IPS DF 4.7 (cell line): ENCODE measurements around the gene JMJD6.
"Not testable (repeated sequence)": the region's sequence is repeated elsewhere in the genome, so short reads cannot be mapped to it uniquely, and the experiment has no call there.

ENCODE experiments used
- DNase-seq: peaks from one replicate; pipeline ENCODE4 v3.0.0-alpha.2; 2013; ENCODE audit warnings: low spot score; ENCODE audit errors: extremely low read depth

JMJD6 gene

DNA sequence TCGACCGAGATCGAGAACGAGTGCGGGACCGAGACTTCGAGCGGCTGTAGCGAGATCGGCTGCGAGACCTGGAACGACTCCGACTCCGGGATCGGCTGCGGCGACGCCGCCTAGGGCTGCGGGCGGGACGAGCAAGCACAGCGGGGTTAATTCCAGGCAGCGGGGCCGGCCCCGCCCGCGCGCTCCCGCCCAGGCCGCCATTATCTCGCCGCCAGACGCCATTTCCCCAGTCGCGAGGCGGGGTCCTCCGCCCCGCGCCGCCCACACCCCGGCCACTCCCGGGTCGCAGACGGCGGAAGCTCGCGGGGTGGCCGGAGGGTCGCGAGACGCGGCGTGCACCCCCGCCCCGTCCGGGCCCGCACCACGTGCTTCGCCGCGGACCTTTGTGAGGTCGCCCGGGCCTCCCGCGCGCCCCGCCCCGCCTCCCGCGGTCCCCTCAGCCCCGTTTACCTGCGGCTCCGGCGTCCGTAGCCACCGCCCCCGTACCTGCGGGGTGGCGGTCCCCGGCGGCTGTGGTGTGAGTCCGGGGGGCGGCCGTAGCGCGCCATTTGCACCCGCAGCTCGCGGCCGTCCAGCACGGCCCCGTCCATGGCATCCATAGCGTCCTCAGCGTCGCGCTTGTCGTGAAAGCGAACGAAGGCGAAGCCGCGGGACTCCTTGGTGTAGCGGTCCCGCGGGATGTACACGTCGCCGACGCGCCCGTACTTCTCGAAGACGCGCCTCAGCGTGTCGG lies 10.1 kb upstream of the JMJD6 start:
- no peak for DNase-seq

DNA sequence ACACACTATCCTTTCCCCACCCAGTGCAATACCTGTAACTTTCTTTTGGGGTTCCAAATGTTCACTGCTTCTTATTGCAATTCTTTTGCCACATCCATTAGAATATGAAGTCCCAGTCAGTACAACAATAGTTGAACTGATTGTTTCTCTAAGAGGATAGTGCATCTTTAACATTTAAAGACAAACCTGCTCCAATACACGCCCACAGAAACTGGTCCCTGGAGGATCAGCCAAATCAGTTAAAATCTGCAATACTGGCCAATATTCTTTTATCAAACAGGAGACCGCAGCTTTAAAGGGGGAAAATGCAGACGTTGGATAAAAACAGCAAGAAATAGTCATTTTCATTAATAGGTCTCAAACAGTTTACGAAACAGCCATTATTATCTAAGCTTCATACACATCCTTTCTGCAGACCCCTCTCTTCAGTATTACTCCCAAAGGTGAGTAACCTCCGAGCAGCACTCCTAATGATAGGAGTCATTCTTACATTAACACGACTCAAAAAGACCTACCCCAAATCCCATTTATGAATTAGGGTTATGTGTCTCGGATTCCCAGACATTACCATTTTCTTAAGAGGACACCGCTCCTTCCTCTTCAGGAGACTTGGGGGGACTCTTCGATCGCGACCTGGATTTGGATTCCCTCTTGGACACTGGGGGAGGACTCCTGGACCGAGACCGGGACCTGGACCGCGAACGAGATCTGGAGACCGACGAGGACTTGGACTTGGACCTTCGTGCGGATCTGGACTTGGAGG lies 9.4 kb upstream of the JMJD6 start:
- no peak for DNase-seq

DNA sequence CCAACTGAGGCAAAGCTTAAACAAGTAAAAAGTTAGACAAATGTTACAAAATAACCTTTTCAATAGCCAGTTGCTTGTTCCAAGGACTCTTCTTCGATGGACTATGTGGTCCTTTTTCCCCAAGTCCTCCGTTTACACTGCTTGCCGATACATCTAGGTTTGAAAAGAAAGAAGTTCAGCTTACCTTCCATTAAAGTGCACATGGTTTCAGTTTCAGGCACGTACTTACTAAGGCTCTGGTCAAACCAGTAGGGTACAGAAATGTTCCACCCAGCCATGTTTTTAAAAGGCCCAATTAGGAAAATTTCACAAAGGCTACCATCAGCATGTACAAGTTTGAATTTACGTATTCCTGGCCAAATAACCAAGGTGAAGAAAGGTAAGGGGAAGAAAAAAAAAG lies 8.6 kb upstream of the JMJD6 start:
- no peak for DNase-seq

DNA sequence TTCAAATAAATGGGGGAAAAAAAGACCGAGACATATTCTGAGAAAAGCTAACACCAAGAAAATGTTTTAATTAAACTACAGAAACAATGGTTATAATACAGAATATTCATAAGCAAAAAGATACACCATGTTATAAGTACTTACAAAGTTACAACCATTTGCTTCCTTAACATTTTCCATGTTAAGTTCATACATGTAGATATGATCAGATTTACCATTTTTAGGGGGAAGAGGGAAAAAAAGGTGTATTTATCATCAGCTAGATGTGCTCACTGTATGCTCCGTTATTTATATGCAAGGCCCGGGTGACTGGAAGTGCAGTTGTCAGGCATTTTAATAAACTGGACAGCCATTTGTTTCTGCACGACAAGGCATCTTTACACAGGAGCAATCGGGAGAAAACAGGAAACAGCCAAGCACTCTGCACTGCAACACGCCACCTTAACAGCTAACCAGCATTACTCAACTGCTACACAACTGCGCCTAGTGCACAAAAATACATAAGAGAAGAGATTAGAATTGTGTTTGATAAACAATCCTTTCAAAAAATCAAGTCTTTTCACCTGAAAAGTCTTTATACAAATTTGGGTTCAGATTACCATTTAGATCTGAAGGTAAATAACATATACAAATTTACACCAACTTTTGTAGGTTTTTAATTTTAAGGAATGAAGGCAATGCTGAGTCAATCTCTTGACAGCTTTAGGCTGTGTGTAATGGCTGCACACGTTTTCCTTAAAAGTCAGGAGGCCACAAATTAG lies 7.9 kb upstream of the JMJD6 start:
- DNase-seq, result no peak

DNA sequence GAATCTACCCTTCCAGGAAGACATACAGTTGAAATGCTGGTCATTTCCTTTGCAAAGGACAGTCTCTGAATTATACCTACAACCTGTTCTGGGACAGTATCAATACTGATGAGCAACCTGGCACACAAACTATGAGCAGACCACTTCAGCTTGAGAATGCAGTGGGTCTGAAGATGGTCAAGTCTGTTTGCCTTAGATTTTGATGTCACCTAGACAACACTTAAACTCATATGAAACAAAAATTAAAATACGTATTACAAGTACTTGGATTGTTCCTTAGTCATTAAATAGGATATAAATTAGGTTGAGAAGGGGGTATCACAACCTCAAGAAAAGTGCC lies 7.2 kb upstream of the JMJD6 start:
- DNase-seq, result no peak

DNA sequence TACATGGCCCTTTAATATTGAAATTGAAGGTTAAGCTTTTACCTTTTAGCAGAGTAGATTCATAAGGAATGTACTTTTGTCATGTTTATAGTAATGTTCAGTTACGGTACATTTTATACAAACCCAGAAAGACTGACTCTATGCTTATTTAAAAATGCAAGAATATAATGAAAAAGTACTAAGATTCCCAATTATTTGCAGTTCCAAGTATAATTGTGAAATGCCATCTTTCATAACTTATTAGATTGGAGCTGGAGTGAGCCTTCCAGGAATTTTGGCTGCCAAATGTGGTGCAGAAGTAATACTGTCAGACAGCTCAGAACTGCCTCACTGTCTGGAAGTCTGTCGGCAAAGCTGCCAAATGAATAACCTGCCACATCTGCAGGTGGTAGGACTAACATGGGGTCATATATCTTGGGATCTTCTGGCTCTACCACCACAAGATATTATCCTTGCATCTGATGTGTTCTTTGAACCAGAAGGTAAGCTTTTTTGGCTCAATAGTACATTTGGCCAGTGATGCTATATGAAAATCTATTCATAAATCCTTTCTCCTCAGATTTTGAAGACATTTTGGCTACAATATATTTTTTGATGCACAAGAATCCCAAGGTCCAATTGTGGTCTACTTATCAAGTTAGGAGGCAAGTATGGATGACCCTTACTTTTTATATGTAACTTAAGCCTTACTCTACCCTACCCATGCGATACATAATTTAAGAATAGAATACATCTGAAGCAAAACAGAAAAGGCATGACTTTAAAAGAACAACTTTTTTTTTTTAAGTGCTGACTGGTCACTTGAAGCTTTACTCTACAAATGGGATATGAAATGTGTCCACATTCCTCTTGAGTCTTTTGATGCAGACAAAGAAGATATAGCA lies 6.6 kb upstream of the JMJD6 start:
- no peak for DNase-seq

DNA sequence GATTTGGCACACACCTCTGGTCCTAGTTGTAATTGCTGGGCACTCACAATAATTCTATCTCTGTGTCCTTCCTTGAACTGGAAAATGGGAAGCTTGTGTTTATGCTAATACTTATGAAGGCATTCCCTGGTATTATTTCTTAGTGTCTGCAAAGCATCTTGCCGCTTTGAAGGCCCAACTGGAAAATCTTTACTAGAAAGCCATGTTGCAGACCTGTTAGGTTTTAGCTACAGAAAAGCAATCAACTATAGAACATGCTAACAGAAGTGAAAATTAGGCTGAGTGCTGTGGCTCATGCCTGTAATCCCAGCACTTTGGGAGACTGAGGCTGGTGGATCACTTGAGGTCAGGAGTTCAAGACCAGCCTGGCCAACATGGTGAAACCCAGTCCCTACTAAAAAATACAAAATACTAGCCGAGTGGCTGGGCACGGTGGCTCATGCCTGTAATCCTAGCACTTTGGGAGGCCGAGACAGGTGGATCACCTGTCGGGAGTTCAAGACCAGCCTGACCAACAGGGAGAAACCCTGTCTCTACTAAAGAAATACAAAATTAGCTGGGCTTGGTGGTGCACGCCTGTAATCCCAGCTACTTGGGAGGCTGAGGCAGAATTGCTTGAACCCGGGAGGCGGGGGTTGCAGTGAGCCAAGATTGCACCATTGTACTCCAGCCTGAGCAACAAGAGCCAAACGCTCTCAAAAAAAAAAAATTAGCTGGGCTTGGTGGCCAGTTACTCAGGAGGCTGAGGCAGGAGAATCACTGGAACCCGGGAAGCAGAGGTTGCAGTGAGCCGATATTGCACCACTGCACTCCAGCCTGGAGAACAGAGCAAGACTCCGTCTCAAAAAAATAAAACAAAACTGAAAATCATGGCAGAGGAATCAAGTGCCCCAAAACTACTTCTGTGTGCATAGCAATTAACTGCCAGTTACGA lies 5.7 kb upstream of the JMJD6 start:
- not testable (repeated sequence) for DNase-seq

DNA sequence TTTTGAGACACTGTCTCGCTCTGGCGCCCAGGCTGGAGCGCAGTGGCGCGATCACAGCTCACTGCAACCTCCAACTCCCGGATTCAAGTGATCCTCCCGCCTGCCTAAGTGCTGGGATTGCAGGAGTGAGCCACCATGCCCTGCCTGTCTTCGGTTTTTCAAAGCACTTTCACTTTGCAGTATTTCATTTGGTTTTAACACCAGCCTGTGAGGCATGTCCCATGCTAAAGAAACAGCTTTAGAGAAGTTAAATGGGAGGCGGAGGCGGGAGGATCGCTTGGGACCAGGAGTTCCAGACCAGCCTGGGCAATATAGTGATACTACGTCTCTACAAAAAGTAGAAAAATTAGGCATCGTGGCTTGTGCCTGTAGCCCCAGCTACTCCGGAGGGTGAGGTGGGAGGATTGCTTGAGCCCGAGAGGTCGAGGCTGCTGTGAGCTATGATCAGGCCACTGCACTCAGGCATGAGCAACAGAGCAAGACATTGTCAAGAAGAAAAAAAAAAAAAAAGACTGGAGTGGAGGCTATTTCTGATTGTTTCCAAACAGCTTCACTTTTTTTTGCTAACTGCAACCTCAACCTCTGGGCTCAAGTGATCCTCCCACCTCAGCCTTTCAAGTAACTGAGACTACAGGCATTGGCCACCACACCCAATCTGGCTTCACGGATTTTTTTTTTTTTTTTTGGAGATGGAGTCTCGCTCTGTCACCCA lies 1.5 kb upstream of the JMJD6 start:
- no peak for DNase-seq

DNA sequence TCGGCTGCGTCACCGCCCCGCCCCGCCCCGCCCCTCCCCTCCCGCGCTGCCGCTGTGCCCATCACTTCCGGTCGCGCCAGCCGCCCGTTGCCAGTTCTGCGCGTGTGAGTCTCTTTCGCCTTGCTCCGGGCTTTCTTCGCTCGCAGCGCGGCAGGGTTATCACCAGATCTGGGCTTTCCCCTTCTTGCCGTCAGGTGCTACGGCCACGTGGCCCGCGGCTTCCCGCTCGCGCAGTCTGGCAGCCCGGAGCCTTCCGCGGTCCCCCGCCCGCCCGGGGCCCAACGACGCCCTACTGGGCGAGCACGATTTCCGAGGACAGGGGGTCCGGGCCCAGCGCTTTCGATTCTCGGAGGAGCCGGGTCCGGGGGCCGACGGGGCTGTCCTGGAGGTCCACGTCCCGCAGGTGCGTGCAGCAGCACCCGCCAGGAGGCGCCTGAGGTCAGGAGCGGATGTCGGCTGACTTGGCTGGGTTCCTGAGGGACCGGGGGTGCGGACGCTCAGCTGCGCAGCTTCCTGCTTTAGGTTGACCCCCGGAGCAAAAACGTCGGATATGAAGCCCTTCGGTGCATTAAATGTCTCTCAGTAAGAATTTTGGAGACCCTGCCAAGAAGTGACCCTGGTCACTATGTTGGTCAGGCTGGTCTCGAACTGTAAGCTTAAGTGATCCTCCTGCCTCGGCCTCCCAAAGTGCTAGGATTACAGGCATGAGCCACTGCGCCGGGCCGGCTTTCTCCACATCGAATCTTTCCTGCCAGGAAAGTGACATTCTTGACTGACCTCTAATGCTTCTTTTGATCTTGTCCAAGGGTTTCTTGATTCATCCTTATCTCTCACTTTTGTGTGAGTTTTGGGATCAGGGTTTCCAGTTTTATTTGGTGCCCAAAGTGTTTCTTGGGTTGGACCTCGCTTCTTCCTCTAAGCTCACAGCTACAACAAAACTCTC lies 641 bp upstream of the JMJD6 start, which contains the start of gene METTL23:
Gene METTL23 (plus strand): TSS at position 64 of the 943 bp plus-strand sequence. CDS start 2,872 bp downstream, outside the sequence.
- no peak for DNase-seq

DNA sequence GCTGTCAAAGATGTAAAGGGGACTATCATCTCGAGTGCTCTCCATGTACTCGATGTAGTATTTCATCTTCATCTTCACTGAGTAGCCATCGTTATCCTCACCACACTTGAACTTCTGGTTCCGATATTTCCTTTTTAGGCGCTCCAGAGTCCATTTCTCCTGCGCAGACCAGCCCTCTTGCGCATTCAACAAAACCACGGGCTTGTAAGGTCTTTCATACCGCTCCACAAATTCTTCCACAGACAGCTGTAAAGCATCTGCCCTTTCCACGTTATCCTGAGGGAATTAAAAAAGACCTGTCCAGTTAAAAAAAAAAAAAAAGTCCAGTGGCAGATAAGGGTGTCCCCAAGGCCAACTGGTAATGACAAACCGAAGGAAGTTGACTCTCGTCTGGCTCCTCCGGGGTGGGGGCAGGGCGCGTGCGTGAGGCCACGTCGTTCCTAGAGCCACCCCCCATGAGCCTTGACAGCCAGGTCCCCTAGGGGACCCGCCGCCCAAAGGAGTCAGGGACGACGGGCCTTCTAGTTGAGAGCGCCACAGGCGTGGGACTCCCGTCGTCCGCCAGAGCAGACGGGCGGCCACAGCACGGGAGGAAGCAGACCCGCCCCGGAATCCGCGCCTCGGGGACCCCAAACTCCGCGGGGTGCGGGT lies 701 bp downstream of the JMJD6 start:
- no peak for DNase-seq

DNA sequence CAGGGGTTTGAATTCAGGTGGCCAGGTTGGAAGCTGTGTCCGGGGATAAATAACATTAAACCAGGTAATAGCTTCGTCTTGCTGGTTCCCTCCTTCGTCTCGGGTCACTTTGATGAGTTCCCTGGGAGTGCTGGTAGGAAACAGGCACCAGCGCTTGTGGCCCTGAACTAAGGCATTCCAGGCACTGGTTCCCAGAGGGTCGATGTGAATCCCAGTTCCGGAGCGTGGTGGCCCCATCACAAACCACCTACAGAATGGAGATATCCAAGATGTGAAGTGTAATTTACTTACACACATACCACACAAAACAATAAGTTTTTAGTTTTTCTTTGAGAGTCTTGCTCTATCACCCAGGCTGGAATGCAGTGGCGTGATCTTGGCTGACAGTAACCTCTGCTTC lies 2.6 kb downstream of the JMJD6 start:
- DNase-seq, result no peak

DNA sequence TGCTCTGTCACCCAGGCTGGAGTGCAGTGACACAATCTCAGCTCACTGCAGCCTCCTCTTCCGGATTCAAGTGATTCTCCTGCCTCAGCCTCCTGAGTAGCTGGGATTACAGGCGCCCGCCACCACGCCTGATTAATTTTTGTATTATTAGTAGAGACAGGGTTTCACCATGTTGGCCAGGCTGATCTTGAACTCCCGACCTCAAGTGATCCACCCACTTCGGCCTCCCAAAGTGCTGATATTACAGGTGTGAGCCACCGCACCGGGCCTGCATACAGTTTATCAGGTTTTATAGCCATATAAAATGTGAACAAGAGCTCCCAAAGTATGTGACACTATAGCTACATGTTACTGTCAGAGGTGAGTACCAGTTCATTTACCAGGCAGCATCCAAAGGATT lies 3.4 kb downstream of the JMJD6 start:
- DNase-seq, result not testable (repeated sequence)

DNA sequence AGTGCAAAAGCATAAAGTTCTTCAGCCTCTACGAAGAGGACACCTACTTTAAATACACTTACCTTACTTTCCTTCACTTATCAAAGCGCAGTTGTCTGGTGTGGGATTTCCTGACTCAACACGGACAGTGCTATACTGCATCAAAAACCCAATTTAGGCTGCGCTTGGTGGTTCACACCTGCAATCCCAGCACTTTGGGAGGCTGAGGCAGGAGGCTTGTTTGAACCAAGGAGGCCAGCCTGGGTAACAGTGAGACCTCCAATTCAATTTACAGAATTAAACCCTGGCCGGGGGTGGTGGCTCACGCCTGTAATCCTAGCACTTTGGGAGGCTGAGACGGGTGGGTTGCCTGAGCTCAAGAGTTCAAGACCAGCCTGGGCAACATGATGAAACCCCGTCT lies 4.1 kb downstream of the JMJD6 start:
- no peak for DNase-seq

DNA sequence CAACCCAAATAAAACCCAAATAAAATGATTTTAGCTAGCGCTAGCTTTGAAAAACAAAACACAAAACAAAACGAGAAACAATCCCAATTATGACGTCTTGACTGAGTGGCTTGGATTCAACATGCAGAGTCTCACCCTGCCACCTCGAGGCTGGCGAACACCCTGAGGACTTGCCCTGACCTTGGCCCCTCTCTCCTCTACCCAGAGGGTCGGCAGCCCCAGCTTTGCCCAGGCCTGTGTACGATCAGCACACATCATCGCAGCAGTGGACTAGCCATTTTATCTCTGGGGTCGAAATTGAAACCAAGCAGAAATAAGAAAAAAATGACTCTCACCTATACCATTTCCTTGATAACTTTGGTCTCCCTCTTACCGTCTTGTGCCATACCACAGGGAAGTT lies 4.9 kb downstream of the JMJD6 start:
- no peak for DNase-seq

DNA sequence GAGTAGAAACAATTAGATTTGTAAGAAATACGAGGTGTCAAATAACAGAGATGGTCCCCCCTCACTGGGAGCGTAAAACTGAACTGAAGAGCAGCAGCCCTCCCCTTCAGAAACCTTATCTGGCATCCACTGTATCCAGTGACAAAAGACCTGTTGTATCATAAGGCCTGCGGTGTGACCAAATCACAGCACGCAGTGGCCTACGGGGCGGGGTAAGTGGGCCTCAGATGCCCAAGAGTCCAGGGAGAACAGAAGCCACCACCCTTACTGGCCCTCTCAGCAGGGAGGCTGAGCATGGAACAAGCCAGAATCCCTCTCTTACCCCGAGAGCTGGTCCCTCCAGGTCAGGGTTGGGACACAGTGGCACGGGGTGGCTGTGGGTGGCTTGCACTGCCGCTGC lies 5.5 kb downstream of the JMJD6 start:
- DNase-seq, result no peak

DNA sequence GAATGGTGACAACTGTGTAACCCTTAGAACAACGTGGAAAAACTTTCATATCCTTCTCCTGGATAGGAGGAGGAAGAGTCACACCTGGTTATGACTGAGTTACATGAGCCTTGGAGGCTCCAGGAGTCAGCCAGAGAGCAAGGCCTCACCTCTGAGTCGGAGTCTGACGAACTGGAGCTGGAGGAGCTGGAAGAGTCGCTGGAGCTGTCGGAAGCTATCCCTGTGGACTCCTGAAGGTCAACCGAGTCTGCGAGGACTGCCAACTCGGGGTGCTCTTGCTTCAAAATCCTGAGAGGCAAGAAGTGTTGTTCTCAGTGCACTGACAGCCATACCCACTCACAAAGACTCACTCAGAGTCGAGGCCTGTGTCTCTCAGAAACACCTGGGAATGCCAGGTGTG lies 6.2 kb downstream of the JMJD6 start:
- no peak for DNase-seq

DNA sequence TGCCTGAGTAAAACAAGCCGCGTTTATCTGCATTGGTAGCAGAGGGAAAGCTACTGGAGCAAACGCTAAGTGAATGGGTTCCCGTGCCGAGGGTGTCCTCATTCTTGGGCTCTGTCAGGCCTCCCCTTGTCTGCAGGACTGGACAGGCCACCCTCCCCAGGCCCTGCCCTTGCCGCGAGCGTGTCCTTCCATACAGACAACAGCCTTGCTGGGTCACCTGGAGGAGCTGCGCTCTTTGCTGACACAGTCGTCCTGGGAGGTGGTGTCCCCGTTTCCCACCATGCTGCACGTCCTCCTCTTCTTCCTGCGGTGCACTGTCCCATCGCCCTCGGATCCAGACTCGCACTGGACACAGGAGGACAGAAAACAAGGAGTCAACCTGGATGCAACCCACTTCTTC lies 7.9 kb downstream of the JMJD6 start:
- DNase-seq, result no peak

DNA sequence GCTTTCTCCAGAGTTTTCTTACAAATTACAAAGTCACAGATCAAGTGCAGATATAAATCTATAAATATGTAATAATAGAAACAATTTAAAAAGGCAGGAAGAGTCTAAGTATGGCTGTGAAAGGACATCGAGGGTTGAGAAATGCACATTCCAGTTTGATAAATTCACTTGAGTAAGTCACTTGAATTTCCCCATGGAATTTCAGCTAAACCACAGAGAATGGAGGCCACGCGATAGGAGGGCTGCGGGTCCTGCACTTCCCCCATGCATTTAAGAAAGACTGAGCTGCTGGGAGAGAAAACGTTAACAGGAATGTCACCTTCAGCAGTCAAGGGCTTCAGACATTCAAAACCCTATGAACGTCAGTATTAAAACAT lies 9.6 kb downstream of the JMJD6 start:
- DNase-seq, result no peak
